Measurements from ENCODE around the gene PLCG1. TPM values are rescaled to one million over a fixed set of nuclear protein-coding genes. Genes with fewer than 3 reads are reported as not detected.
A peak's percentile ranks its signal among the peaks of the same experiment; 100 is the strongest.

PLCG1 gene
- polyA plus RNA-seq (2012; ENCODE audit: insufficient read length, low read depth) = 175 TPM

- 0 out of 2 replicates have a peak, but pooled peaks have one; percentile 2 for TF ChIP-seq TAF1 (IDR thresholded peaks at IDR 0.05; ENCODE audit: borderline replicate concordance, insufficient read depth, low read length)
- TF ChIP-seq REST (IDR thresholded peaks at IDR 0.05; ENCODE audit: insufficient read depth in 1 of 2, low read depth in 2 of 2, low read length in 2 of 2) = no peak
- peak; percentile 27 for TF ChIP-seq FOXP2 (optimal IDR thresholded peaks at IDR 0.05; ENCODE audit: borderline replicate concordance, extremely low read depth, extremely low read length, insufficient read depth)
- no peak for TF ChIP-seq SIN3A (IDR thresholded peaks at IDR 0.05; ENCODE audit: borderline replicate concordance, insufficient read depth, low read length)
- peak; percentile 48 for TF ChIP-seq POLR2AphosphoS5 (IDR thresholded peaks at IDR 0.05; ENCODE audit: low read depth, low read length)
These were observed at the start of gene PLCG1 for GRCh38 chr20:41136680-41137613. Gene PLCG1 (plus strand): TSS chr20:41137543. CDS start chr20:41137642, 99 bp downstream.

GRCh38 chr20:41087777-41088176 lies 49.6 kb upstream of the PLCG1 start:
- TF ChIP-seq REST (IDR thresholded peaks at IDR 0.05; ENCODE audit: insufficient read depth in 1 of 2, low read depth in 2 of 2, low read length in 2 of 2) (no peak), SIN3A (IDR thresholded peaks at IDR 0.05; ENCODE audit: borderline replicate concordance, insufficient read depth, low read length) (no peak), TAF1 (IDR thresholded peaks at IDR 0.05; ENCODE audit: borderline replicate concordance, insufficient read depth, low read length) (no peak), FOXP2 (optimal IDR thresholded peaks at IDR 0.05; ENCODE audit: borderline replicate concordance, extremely low read depth, extremely low read length, insufficient read depth) (no peak), POLR2AphosphoS5 (IDR thresholded peaks at IDR 0.05; ENCODE audit: low read depth, low read length) (no peak)

GRCh38 chr20:41089555-41089954 lies 47.8 kb upstream of the PLCG1 start:
- TF ChIP-seq TAF1 (IDR thresholded peaks at IDR 0.05; ENCODE audit: borderline replicate concordance, insufficient read depth, low read length) (no peak), POLR2AphosphoS5 (IDR thresholded peaks at IDR 0.05; ENCODE audit: low read depth, low read length) (no peak), FOXP2 (optimal IDR thresholded peaks at IDR 0.05; ENCODE audit: borderline replicate concordance, extremely low read depth, extremely low read length, insufficient read depth) (no peak), REST (IDR thresholded peaks at IDR 0.05; ENCODE audit: insufficient read depth in 1 of 2, low read depth in 2 of 2, low read length in 2 of 2) (no peak), SIN3A (IDR thresholded peaks at IDR 0.05; ENCODE audit: borderline replicate concordance, insufficient read depth, low read length) (no peak)

GRCh38 chr20:41091927-41092326 lies 45.4 kb upstream of the PLCG1 start:
- TF ChIP-seq SIN3A (IDR thresholded peaks at IDR 0.05; ENCODE audit: borderline replicate concordance, insufficient read depth, low read length) = no peak
- no peak for TF ChIP-seq FOXP2 (optimal IDR thresholded peaks at IDR 0.05; ENCODE audit: borderline replicate concordance, extremely low read depth, extremely low read length, insufficient read depth)
- TF ChIP-seq POLR2AphosphoS5 (IDR thresholded peaks at IDR 0.05; ENCODE audit: low read depth, low read length) = no peak
- no peak for TF ChIP-seq REST (IDR thresholded peaks at IDR 0.05; ENCODE audit: insufficient read depth in 1 of 2, low read depth in 2 of 2, low read length in 2 of 2)
